Eye (tissue), 1 donor: ENCODE results near the gene SPATA46.
A peak's percentile ranks its signal among the peaks of the same experiment; 100 is the strongest.
"Not testable (repeated sequence)": the region's sequence is repeated elsewhere in the genome, so short reads cannot be mapped to it uniquely, and the experiment has no call there.

Experiments
- DNase-seq: peaks from one replicate; pipeline ENCODE4 v3.0.0-alpha.2; 2015

The SPATA46 gene, protein sequence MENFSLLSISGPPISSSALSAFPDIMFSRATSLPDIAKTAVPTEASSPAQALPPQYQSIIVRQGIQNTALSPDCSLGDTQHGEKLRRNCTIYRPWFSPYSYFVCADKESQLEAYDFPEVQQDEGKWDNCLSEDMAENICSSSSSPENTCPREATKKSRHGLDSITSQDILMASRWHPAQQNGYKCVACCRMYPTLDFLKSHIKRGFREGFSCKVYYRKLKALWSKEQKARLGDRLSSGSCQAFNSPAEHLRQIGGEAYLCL

DNA sequence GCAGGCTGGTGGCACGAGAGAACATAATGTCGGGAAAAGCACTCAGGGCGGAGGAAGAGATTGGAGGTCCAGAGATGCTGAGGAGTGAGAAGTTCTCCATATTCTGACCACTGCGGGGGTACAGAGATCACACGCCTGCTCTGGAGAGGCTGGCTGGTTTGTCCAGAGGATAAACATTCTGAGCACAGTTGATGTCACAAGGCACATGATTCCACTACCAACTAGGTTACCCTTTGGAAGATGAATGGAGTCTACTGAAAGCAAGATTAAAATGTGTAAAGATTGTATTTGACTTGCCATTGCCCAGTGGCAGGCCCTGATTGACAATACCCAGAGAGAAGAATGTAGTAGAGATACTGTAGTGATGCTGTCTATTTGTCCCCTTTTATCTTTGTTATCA lies at the start of gene SPATA46:
Gene SPATA46, minus strand, starts transcription at position 164 of the 400 bp plus-strand sequence. Its CDS starts 64 bp downstream, at position 100.
- no peak for DNase-seq

DNA sequence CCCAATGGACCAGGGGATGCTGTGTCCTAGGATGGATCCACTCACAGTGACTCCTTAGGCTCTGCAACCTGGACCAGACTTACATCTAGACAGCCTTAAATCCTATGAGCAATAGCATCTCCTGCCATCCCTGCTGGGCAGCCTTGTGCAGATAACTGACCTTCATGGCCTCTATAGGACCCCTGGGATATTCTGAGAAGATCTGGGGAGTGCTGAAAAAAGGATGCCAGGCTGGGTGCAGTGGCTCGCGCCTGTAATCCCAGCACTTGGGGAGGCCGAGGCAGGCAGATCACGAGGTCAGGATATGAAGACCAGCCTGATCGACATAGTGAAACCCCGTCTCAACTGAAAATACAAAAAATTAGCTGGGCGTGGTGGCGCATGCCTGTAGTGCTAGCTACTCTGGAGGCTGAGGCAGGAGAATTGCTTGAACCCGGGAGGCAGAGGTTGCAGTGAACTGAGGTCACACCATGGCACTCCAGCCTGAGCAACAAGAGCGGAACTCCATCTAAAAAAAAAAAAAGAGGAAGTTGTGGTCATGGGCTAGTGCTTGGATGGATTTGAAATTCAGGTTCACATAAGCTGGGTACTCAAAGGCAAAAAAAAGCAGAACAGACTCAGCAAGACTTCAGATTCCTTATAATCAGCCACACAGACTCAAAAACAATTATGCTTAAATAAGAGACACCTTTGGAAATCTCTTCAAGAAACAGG lies 46.2 kb upstream of the SPATA46 start:
- DNase-seq: no peak

GRCh38 chr1:162421258-162422164 lies 44.9 kb upstream of the SPATA46 start:
- DNase-seq: no peak

DNA sequence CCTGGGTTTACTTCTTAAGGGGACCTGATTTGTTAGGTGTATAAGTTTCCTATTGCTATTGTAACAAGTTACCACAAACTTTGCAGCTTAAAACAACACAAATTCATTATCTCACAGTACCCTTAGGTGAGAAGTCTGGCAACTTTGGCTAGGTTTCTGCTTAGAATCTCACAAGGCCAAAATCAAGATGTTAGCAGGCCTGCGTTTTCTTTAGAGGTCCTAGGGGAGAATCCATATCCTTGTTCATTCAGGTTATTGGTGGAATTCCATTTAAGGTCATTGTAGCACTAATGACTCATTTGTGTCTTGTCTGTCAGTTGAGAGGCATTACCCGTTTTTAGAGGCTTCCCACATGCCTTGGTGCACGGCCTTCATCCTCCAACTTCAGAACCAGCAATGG lies 43.5 kb upstream of the SPATA46 start:
- DNase-seq: no peak

- not testable (repeated sequence) for DNase-seq
Observed at GRCh38 chr1:162419450-162419931, 42.8 kb upstream of the SPATA46 start.

DNA sequence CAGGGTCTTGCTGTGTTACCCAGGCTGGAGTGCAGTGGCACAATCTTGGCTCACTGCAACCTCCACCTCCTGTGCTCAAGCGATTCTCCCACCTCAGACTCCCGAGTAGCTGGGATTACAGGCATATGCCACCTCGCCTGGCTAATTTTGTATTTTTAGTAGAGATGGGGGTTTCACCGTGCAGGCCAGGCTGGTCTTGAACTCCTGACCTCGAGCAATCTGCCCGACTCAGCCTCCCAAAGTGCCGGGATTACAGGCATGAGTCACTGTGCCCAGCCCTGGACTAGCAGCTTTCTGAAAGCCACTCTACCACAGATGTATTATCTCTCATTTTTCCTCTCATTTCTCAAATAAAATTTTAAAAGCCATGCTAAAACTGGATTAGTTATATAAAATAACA lies 41.9 kb upstream of the SPATA46 start:
- not testable (repeated sequence) for DNase-seq

- DNase-seq: no peak
Observed at GRCh38 chr1:162417650-162418049, 41.0 kb upstream of the SPATA46 start.

DNA sequence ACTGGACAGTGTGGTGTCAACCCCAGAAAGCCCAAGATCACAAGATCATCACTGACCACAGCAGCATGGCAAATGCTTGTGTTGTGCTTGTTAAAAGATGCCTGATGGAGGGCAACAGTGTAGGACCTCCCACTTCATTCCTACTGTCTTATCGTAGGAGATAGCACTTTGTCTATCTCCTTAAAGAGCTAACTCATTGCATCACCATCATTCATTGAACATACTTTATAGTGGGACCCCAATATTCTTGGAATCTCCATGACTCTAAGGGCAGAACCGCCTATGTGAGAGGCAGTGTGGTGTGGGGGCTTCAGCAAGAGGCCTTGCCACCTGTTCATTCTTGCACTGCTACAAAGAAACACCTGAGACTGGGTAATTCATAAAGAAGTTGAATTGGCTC lies 40.3 kb upstream of the SPATA46 start:
- no peak for DNase-seq

DNA sequence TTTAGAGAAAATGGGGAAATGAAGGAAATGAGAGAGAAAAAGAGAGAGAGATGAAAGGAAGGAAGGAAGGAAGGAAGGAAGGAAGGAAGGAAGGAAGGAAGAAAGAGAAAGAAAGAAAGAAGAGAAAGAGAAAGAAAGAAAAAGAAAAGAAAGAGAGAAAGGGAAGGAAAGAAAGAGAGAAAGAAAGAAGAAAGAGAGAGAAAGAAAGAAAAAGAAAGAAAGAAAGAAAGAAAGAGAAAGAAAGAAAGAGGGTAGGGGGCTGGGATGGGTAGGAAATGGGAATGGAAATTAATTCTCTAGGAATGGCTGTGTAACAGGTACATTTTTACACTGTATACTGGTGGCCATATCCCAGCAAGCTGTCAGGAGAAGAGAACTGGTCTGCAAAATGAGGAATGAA lies 39.6 kb upstream of the SPATA46 start:
- no peak for DNase-seq

DNA sequence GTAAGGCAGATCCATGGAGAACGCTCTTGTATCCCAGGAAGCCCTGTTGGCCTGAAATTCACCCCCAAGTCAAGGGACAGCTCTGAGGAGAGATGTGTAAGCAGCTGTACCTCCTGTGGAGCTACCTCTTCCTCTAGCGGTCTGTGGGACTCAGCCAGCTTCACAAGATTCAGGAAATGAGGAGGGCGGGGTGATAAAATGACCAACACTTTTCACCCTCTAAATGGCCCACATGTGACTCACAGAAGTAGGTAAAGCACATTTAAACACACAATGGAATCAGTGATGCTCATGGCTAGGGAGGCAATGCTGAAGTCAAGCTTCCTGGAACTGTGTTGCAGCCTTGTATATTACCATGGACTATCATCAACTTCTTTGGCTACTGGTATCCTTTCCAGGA lies 35.3 kb upstream of the SPATA46 start, which contains the start of gene SH2D1B:
Gene SH2D1B, minus strand, starts transcription at position 135 of the 400 bp plus-strand sequence. Its CDS starts 120 bp downstream, at position 15.
- DNase-seq: no peak

GRCh38 chr1:162407539-162407938 lies 30.9 kb upstream of the SPATA46 start:
- no peak for DNase-seq

DNA sequence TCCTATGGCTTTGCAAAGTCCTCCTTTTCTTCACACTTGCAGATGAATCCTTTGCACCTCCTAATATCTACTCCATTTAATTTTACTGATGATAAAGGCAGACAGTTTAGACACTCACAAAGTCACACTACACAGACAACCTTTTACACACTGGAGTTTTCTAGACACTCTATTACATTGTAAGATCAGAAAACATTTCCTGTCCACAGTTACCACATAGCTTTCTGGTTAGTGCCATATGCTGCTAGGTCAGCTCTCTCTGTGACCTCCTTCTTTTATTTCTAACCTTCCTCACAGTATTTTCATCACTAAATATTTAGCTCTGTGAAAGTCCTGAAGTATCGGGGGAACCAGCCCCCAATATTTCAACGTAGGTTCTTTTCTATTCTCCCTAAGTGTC lies 30.2 kb upstream of the SPATA46 start:
- no peak for DNase-seq

DNA sequence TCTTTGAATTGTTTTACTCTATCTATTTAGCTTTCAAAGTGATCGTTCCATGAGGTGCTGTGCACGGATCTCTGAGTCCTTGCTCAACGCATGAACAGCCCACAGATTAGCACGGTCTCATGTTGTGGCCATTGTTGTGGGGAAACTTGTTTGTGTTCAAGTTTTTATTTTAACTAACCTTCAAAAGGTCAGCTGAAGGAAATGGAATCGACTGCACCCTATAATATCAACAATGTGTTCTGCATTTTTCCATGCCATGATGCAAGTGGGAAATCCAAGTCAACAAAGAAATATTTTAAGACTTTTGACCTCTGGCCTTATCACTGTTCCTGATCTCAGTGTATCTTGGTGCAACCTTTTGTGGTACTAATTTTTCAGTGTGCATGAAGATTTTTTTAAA lies 29.1 kb upstream of the SPATA46 start:
- no peak for DNase-seq

GRCh38 chr1:162404550-162405160 lies 28.0 kb upstream of the SPATA46 start:
- no peak for DNase-seq

GRCh38 chr1:162400790-162401355 lies 24.2 kb upstream of the SPATA46 start:
- no peak for DNase-seq

DNA sequence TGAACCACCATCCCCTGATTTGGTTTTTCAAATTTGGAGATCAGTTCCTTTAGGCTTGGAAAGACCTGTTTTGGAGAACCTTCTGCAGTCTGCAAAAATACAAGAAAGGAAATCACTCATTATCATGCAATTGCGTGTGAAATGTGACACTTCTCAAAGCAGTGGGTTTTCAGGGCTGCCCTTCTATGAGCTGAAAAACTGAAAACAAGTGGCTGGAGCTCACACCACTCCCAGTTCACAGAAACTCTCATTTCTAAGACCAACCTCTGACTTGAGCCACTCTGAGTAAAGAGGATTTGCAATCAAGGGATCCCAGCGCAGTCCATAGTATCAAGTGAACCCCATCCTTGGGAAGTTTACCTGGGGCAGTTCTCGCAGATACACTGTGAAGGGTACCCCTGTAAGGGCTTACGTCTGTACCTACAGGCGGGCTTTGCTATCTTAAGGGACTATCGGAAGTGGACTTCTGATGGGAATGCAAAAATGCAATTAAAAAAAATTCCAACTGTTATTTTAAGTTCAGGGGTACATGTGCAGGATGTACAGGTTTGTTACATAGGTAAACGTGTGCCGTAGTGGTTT lies 22.4 kb upstream of the SPATA46 start:
- DNase-seq: no peak

DNA sequence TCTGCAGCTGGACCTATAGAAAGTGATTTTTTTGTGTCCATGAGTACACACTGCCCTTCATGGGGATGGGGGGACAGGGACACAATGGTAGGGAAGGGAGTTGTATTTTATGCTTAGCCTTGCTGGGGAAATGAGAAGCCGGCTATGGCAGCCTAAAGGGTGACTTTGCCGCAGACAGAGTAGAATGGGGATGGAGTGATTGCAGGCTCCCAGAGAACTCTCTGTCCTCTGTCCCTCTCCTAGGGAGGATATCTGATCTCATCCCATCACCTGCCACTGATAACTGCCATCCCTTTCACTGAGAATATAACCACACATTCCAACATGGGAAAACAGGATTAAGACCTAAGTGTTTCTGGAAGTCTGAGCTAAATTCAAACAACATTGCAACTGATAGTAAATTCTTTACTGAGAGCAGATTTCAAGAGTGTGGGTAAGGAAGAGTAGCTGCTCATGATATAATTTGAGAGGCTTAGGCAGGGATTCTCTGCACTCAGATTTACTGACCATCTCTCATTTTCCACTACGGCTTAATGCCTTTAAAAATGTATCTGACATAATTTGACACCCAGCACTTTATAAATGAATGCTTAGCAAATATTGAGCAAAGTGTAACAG lies 21.4 kb upstream of the SPATA46 start:
- no peak for DNase-seq

DNA sequence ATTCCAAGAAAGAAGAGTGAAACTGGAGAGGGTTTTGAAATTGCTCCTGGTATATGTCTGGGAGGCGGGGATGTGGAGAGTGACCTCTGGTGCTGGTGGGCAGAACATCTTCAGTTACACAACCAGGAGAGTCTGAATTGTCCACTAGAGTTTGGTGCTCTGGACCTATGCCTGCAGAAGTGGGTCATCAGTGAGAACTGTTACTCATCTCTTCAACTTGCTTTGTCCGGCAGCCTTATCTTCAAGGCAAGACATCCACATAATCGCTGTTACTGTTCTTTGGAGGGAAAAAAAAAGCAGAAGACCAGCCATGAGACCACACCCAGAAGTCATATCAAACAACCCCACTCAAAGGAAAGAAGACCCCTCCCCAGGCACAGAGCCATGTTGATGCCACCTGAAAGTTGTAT lies 20.4 kb upstream of the SPATA46 start:
- no peak for DNase-seq

DNA sequence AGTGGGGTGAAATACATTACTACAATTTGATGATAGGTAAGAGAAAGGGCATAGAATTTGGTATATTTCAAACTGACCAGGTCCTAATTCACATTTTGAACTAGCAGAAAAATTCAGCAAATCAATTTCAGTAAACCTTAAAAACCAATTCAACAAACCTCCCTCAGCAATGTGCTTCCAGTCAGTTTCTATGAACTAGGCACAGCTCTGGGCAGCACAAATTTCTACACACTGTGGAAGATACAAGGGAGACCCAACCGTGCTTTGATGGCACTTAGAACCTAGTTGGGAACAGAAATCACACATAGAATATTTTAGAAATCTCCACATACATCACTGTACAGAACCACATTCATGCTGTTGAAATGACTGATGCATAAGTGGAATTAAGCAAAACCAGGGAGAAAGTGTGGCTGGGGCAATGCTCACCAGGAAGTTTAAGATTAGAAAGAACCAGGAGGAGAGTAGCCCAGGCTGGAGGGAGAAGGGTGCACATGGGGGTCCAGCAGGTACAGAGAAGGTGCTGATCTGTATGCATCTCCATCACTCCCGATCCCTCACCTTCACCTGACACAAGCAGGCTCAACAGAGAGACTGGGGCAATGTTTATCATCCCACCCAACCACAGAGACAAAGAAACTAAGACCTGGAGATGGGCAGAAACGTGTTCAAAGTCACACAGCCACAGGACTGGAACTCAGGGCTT lies 19.7 kb upstream of the SPATA46 start:
- no peak for DNase-seq

DNA sequence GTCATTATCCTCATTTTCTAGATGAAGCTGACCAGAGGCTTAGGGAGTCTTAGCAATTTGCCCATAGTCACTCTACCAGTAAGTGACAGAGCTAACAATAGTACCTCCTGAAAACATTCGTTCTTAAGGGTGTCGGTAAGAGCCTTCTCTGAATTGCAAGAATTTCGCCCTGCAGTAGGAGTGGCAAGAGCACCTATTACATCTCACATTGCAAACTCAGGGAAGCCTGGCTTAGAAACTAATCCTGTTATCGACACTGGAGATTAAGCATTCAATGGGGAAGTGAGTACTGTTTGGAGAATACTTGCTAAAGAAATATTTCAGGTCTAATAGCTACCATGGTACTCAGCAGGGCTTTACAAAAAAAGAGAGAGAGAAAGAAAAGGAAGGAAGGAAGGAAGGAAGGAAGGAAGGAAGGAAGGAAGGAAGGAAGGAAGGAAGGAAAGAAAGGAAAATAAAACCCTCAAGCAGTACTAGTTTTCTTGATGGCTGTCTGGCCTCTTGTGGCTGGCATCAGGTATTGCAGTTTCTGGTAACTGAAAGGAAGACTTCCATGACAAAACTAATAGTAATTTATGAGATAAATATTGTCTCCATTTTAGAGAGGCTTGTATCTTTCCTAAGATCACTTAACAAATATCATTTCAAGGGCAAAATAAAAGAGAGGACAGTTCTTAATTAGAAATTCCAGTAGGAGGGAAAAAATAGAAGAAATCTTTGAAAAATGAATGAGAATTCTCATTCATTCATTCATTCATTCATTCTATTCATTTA lies 15.3 kb upstream of the SPATA46 start:
- peak; percentile 62 for DNase-seq
